Esophagus squamous epithelium (tissue), 5 donors: Measurements from ENCODE around the gene STXBP6. TPM values are rescaled to one million over a fixed set of nuclear protein-coding genes. Genes with fewer than 3 reads are reported as not detected.
"Not testable (repeated sequence)": the region's sequence is repeated elsewhere in the genome, so short reads cannot be mapped to it uniquely, and the experiment has no call there.

Source experiments
- DNase-seq: peaks from one replicate; lab custom pipeline; 2025; lab: John Stamatoyannopoulos, UW
- H3K27ac ChIP-seq, 4 donors: fragments of 200-600 bp; sonication (generic); one replicate each; pipeline ENCODE4 v1.5.1; 2016 to 2019; ENCODE audit warnings: mild to moderate bottlenecking in 1 of 4
- H3K27me3 ChIP-seq, 4 donors: fragments of 200-600 bp; sonication (generic); 1 replicate in 3 of 4; 2 replicates in 1 of 4; pipeline versions ENCODE4 v1.5.1 to v1.6.0; 2017 to 2021; ENCODE audit warnings: antibody characterized with exemption in 1 of 4
- H3K36me3 ChIP-seq, 3 donors: fragments of 200-600 bp; sonication (generic); one replicate each; pipeline ENCODE4 v1.5.1; 2016 to 2019
- H3K4me1 ChIP-seq, 3 donors: fragments of 200-600 bp; sonication (generic); one replicate each; pipeline ENCODE4 v1.5.1; 2017 to 2019
- H3K4me3 ChIP-seq, 4 donors: fragments of 200-600 bp; sonication (generic); 1 replicate in 3 of 4; 2 replicates in 1 of 4; pipeline ENCODE4 v1.5.1; 2016 to 2019; ENCODE audit warnings: mild to moderate bottlenecking in 2 of 4, moderate library complexity in 1 of 4
- H3K9me3 ChIP-seq, 3 donors: fragments of 200-600 bp; sonication (generic); one replicate each; pipeline ENCODE4 v1.5.1; 2016 to 2019
- POLR2A ChIP-seq, 4 donors: fragments of 450-650 bp; IDR thresholded peaks; one replicate each; pipeline ENCODE4 v1.6.1; 2017; ENCODE audit warnings: antibody characterized with exemption in 4 of 4, mild to moderate bottlenecking in 4 of 4, moderate library complexity in 3 of 4
- WGBS, 2 donors: methylation state at CpG; one replicate each; pipeline ENCODE4 v1.1.5; 2018; 5-methylcytosine and 5-hydroxymethylcytosine counted together
- intact Hi-C: fragments of 100-400 bp; cut with DNase I; formaldehyde crosslinking; loops from one replicate; pipeline ENCODE4 v1.15.0; 2022
- total RNA-seq, 4 donors: library from RNA; depleted of rRNA; stranded (reverse); fragments of >200 nt; gene quantifications; one replicate each; pipeline ENCODE4 v1.1.0, GENCODE V29; 2016
- TF ChIP-seq, protein P1 (sequence below), 6 experiments: fragments of 450-650 bp in 4 of 6; fragments of 200-600 bp in 2 of 6; sonication (generic) in 2 of 6; IDR thresholded peaks; one replicate each; pipeline ENCODE4 v1.5.1; 2016 to 2019; ENCODE audit warnings: antibody characterized with exemption in 6 of 6, mild to moderate bottlenecking in 4 of 6, moderate library complexity in 4 of 6
- donor health status: DM: yes; HTN: yes; CAD: no.

Gene STXBP6
- total RNA-seq, 4 donors from 2014 or later = 1.2 to 9.7 (median 2.8) TPM

DNA sequence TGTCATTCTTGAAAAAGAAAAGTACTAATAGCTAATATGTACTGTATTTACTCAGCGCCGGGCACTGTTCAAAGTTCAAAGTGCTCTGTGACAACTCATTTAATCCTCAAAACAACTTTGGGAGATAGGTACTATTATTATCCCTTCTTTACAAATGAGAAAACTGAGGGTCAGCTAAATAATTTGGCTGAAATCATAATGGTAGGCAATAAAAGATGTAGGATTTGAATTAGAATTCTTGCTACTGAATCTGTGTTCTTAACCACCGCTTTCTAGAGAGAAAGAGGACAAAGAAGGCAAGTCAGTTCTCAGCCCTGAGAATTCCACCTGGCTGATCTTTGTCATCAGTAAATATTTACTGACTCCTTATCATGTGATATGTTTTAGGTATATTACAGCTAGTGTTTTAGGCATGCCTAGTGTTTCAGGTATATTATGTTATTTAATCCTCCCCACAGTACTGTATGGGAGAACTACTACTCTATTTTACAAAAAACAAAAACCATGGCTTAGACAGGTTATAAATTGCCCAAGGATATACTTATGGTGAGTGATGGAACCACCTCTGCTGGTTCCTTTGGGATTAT, 210.2 kb downstream of the STXBP6 start:
- WGBS, 2 donors = 60 to 83% methylated on average over 3 of the region's 3 CpGs
- H3K36me3 ChIP-seq = no peaks in the 10 kb centered on the region
- no peak for DNase-seq
- no peaks in the 10 kb centered on the region for H3K27me3 ChIP-seq
- TF ChIP-seq, protein P1, sequence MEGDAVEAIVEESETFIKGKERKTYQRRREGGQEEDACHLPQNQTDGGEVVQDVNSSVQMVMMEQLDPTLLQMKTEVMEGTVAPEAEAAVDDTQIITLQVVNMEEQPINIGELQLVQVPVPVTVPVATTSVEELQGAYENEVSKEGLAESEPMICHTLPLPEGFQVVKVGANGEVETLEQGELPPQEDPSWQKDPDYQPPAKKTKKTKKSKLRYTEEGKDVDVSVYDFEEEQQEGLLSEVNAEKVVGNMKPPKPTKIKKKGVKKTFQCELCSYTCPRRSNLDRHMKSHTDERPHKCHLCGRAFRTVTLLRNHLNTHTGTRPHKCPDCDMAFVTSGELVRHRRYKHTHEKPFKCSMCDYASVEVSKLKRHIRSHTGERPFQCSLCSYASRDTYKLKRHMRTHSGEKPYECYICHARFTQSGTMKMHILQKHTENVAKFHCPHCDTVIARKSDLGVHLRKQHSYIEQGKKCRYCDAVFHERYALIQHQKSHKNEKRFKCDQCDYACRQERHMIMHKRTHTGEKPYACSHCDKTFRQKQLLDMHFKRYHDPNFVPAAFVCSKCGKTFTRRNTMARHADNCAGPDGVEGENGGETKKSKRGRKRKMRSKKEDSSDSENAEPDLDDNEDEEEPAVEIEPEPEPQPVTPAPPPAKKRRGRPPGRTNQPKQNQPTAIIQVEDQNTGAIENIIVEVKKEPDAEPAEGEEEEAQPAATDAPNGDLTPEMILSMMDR (IDR thresholded peaks at IDR 0.05) = no peak
- no peak for TF ChIP-seq POLR2A (IDR thresholded peaks at IDR 0.05)
- H3K4me3 ChIP-seq = no peak overlapping the region
- no peaks in the 10 kb centered on the region for H3K4me1 ChIP-seq
- no peak overlapping the region for H3K27ac ChIP-seq
- intact Hi-C loops = no loop called here
- no peaks in the 10 kb centered on the region for H3K9me3 ChIP-seq

- intact Hi-C loops = no loop called here
- 40% methylated on average over 4 of the region's 4 CpGs for WGBS, 2 donors
- TF ChIP-seq, protein P1 (IDR thresholded peaks at IDR 0.05) = no peak
- no peak for TF ChIP-seq POLR2A (IDR thresholded peaks at IDR 0.05)
- Histone ChIP-seq H3K36me3 (no peaks in the 10 kb centered on the region), H3K27me3 (no peaks in the 10 kb centered on the region), H3K27ac (no peak overlapping the region), H3K4me3 (no peak overlapping the region), H3K9me3 (no peaks in the 10 kb centered on the region), H3K4me1 (no peaks in the 10 kb centered on the region)
- DNase-seq = no peak
Measured at GRCh38 chr14:24838945-24839616, 210.9 kb downstream of the STXBP6 start.

DNA sequence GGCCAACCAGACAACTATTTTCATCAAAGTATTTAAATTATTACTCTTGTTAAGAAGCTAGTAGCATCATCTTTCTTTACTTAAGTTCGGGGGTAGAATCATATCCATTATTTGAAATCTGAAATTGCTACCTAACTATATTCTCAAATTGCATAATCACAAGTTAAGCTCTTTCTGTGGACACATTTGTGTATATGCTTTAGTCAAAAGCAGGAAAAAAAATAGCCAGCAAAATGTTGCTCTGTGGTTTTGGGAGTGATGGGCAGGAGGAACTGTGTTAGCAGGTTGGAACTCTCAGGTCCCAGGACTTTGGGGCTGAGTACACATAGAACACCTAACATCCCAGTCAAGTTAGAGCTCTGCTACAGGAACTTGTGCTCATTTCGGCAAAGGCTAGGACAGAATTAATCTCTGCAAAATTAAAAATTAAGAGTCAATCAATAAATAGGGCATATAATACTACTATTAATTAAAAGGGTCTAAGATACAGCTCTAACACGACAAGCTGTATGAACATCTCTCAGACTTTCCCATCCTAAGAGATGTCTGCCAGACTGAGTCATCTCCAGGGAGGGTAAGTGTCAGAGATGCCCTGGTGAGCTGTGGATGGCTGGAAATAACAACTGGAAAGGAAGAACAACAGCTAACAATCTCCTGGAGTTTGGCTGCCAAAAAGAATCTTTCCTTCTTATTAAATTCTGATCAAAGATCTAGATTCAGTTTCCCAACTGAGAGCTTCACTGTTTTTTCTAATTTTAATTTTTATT, 212.5 kb downstream of the STXBP6 start:
- Histone ChIP-seq H3K4me1 (no peaks in the 10 kb centered on the region), H3K27ac (no peak overlapping the region), H3K27me3 (no peaks in the 10 kb centered on the region), H3K36me3 (no peaks in the 10 kb centered on the region), H3K4me3 (no peak overlapping the region), H3K9me3 (no peaks in the 10 kb centered on the region)
- intact Hi-C loops = no loop called here
- WGBS, 2 donors = 75 to 77% methylated on average over 3 of the region's 3 CpGs
- no peak for DNase-seq
- TF ChIP-seq, protein P1 (IDR thresholded peaks at IDR 0.05) = no peak
- no peak for TF ChIP-seq POLR2A (IDR thresholded peaks at IDR 0.05)

- H3K4me1 ChIP-seq, intact Hi-C loops, H3K27me3 ChIP-seq: not testable (repeated sequence)
Measured at GRCh38 chr14:24836324-24836723, 213.6 kb downstream of the STXBP6 start.

GRCh38 chr14:24834956-24835355, 215.0 kb downstream of the STXBP6 start:
- 78 to 84% methylated on average over 6 of the region's 6 CpGs for WGBS, 2 donors
- no peak for DNase-seq
- no peaks in the 10 kb centered on the region for H3K27me3 ChIP-seq

More at GRCh38 chr14:24836324-24836723, 213.6 kb downstream of the STXBP6 start:
- not testable (repeated sequence) for H3K36me3 ChIP-seq, H3K9me3 ChIP-seq, H3K4me3 ChIP-seq, H3K27ac ChIP-seq, DNase-seq
- 78 to 92% methylated on average over 6 of the region's 6 CpGs for WGBS, 2 donors

More at GRCh38 chr14:24834956-24835355, 215.0 kb downstream of the STXBP6 start:
- no peaks in the 10 kb centered on the region for H3K4me1 ChIP-seq
- intact Hi-C loops = no loop called here
- H3K27ac ChIP-seq = no peak overlapping the region
- no peaks in the 10 kb centered on the region for H3K36me3 ChIP-seq
- H3K9me3 ChIP-seq = no peaks in the 10 kb centered on the region
- no peak for TF ChIP-seq POLR2A (IDR thresholded peaks at IDR 0.05)
- TF ChIP-seq, protein P1 (IDR thresholded peaks at IDR 0.05) = no peak
- H3K4me3 ChIP-seq = no peak overlapping the region
